ENCODE data around the gene PDE4D.

- no peak for TF ChIP-seq CTCF (conservative IDR thresholded peaks at IDR 0.05; ENCODE audit: low read depth, low read length)
- TF ChIP-seq EZH2 (IDR thresholded peaks at IDR 0.05; ENCODE audit: low read length, unreplicated experiment) = no peak
These were observed 562.8 kb downstream of the PDE4D start for GRCh38 chr5:59330680-59331079.
